HG02852 (cell line): ENCODE measurements around the gene BTBD9.

Experiments used
- ATAC-seq: cut with Tn5 transposase; IDR thresholded peaks from one replicate; pipeline ENCODE4 v1.9.1; 2021; ENCODE audit warnings: mild to moderate bottlenecking, moderate library complexity; ENCODE audit not compliant: unreplicated experiment

The BTBD9 gene

GRCh38 chr6:38400101-38400500 lies 239.6 kb downstream of the BTBD9 start:
- no peak for ATAC-seq

GRCh38 chr6:38396209-38396608 lies 243.5 kb downstream of the BTBD9 start:
- no peak for ATAC-seq

GRCh38 chr6:38393986-38394385 lies 245.7 kb downstream of the BTBD9 start:
- no peak for ATAC-seq

GRCh38 chr6:38391626-38392579 lies 247.8 kb downstream of the BTBD9 start:
- ATAC-seq: no peak

GRCh38 chr6:38391206-38391605 lies 248.5 kb downstream of the BTBD9 start:
- no peak for ATAC-seq

GRCh38 chr6:38389875-38390274 lies 249.9 kb downstream of the BTBD9 start:
- ATAC-seq: no peak

GRCh38 chr6:38387971-38388370 lies 251.8 kb downstream of the BTBD9 start:
- ATAC-seq: no peak

- no peak for ATAC-seq
Measured at GRCh38 chr6:38387461-38387860, 252.3 kb downstream of the BTBD9 start.

- ATAC-seq: no peak
Measured at GRCh38 chr6:38378801-38379200, 260.9 kb downstream of the BTBD9 start.

- no peak for ATAC-seq
Measured at GRCh38 chr6:38375937-38376336, 263.8 kb downstream of the BTBD9 start.

- ATAC-seq: no peak
Measured at GRCh38 chr6:38375341-38375740, 264.4 kb downstream of the BTBD9 start.

GRCh38 chr6:38371881-38372280 lies 267.8 kb downstream of the BTBD9 start:
- no peak for ATAC-seq

- no peak for ATAC-seq
Measured at GRCh38 chr6:38370653-38371601, 268.8 kb downstream of the BTBD9 start.

GRCh38 chr6:38367231-38367630 lies 272.5 kb downstream of the BTBD9 start:
- no peak for ATAC-seq

GRCh38 chr6:38366234-38366633 lies 273.5 kb downstream of the BTBD9 start:
- ATAC-seq: no peak

- ATAC-seq: no peak
Measured at GRCh38 chr6:38364775-38365174, 275.0 kb downstream of the BTBD9 start.

- no peak for ATAC-seq
Measured at GRCh38 chr6:38364127-38364526, 275.6 kb downstream of the BTBD9 start.

- ATAC-seq: no peak
Measured at GRCh38 chr6:38355519-38355918, 284.2 kb downstream of the BTBD9 start.

GRCh38 chr6:38354905-38355304 lies 284.8 kb downstream of the BTBD9 start:
- peak; percentile 62 for ATAC-seq

GRCh38 chr6:38354037-38354381 lies 285.7 kb downstream of the BTBD9 start:
- ATAC-seq: no peak

- no peak for ATAC-seq
Measured at GRCh38 chr6:38353310-38354036, 286.3 kb downstream of the BTBD9 start.
